Measurements from ENCODE around the gene C16orf54.
"Not testable (repeated sequence)": the region's sequence is repeated elsewhere in the genome, so short reads cannot be mapped to it uniquely, and the experiment has no call there.

The C16orf54 gene

DNA sequence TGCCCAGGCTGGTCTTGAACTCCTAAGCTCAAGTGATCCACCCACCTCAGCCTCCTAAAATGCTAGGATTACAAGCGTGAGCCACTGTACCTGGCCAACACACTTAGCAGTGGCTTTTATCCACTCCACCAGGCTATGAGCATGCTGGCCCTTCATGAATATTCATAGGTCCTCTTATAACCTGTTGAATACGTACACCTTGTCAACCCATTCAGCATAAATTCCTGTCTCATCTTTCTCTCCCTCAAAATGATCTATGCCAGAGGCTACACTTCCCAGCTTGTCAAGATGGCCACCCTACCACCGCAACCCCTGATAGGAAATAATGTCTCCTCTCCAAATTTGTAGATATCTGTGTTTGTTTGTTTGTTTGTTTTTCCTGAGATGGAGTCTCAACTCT is 21.3 kb upstream of the C16orf54 start:
- no peak for DNase-seq

DNA sequence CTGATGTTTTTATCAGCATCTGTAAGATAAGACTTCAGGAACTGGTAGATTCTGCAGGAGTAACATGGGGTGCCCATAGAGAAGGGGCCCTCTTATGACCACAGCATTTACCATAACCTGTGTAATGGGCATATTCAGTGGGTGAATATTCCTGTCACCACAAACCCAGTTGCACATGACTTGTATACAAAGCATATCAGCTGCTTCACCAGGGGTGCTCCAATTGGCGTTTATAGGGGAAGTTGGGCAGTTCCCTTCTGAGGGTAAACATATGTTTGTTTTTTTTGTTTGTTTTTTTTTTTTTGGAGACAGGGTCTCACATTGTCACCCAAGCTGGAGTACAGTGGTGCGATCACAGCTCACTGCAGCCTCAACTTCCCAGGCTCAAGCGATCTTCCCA is 20.8 kb upstream of the C16orf54 start:
- DNase-seq: no peak

DNA sequence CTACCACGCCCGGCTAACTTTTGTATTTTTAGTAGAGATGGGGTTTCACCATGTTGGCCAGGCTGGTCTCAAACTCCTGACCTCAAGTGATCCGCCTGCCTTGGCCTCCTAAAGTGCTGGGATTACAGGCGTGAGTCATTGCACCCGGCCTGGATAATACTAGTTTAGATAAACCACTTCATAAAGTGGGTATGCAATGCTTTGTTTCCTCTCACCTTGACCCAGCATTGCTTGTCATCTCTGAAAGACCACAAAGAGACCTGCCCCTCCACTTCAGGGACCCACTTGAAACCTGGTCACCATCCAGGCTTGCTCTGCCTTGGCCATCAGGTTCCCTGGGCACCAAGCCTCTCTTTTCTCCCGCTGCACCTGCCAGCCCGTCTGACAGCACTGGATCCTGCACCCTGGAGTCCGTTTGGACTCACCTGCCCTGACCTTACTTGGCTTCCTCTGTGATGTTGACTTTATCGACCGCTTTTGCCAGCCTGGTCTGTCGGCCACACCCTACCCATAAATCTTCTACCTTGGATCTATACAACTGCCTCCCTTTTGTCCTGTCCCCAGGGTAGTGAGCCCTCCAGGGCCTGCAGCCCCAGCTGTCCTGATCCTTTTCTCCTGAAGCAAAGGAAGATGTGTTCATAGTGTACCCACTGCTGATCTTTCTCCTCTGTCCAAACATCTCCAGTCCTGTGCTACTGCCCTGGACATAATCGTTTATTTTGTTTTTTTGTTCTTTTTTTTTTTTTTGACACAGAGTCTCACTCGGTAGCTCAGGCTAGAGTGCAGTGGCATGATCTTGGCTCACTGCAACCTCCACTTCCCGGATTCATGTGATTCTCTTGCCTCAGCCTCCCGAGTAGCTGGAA is 19.6 kb upstream of the C16orf54 start:
- DNase-seq: no peak

DNA sequence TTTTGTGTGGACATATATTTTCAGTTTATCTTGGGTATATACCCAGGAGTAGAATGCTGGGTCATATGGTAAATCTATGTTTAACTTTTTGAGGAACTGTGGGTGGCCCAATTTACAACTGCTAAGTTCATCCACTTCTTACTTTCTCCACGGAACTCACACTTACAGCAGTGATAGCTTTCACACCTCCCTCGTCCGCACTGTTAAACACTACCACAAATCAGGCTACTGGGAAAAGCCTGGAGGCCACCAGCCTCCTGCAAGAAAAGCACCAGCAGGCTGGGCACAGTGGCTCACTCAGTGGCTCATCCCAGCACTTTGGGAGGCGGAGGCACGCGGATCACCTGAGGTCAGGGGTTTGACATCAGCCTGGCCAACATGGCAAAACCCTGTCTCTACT is 17.5 kb upstream of the C16orf54 start:
- DNase-seq: no peak

DNA sequence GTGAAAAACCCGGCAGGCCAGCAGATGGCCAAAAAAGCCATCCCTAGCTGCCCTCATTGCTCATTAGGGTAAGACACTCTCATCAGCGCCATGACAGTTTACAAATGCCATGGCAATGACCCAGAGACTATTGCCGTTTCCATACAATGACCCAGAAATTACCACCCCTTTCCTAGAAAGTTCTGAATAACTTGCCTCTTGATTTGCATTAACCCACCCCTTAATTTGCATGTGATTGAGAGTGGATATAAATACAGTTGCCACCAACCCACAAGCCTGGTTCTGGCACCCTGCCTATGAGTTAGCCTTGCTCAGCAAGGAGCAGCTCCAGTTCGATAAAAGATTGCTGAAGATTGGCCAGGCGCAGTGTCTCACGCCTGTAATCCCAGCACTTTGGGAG is 16.1 kb upstream of the C16orf54 start:
- DNase-seq: no peak

DNA sequence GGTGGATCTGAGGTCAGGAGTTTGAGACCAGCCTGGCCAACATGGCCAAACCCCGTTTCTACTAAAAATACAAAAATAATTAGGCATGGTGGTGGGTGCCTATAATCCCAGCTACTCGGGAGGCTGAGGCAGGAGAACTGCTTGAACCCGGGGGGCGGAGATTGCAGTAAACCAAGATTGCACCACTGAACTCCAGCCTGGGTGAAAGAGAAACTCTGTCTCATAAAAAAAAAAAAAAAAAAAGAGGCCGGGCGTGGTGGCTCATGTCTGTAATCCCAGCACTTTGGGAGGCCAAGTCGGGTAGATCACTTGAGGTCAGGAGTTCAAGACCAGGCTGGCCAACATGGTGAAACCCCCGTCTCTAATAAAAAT is 15.5 kb upstream of the C16orf54 start:
- DNase-seq: not testable (repeated sequence)

DNA sequence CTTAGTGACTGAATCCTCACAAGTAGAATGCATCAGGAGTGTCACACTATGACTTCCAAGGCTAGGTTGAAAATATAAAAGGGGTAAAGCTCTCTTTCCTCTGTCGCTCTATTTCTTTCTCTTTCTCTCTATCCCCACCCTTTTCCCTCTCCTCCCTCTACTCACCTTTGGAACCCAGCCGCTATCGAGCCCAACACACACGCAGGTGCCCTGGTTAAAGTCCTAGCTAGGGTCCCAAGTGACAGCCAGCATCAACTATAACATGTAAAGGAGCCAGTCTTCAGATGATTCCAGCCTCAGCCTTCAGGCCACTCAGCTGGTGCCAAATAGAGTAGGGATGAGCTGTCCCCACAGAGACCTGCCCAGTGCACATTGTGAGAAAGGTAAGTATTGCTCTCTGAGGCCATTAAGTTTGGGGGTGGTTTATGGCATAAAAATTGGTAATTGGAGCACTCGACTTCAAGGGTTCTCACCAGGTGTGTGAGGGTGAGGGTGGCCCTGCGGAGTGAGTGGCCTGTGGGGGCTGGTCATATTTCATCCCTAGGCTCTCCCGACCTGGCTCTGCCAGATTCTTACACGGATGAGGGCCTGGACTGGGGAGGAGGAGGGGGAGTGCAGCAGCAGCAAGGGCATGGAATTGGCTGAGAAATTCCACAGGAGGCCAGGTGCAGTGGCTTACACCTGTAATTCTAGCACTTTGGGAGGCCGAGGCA is 14.9 kb upstream of the C16orf54 start:
- no peak for DNase-seq

DNA sequence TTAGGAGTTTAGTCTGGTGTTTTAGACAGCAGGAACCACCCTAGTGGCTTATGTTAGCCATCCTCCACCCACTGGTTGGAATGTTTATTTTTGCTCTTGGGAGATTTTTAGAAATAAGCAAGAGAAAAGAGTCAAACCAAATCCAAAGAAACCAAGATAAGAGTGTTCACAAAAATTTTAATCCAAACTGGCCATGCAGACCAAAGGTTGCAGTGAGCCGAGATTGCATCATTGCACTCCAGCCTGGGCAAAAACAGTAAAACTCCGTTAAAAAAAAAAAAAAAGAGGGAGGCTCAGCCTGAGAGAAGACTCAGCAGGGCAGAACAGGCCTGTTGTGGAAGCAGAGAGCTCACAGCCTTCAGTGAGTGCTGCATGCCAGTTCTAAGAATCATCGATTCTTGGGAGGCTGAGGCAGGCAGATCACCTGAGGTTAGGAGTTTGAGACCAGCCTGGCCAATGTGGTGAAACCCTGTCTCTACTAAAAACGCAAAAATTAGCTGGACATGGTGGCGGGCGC is 12.2 kb upstream of the C16orf54 start:
- no peak for DNase-seq

DNA sequence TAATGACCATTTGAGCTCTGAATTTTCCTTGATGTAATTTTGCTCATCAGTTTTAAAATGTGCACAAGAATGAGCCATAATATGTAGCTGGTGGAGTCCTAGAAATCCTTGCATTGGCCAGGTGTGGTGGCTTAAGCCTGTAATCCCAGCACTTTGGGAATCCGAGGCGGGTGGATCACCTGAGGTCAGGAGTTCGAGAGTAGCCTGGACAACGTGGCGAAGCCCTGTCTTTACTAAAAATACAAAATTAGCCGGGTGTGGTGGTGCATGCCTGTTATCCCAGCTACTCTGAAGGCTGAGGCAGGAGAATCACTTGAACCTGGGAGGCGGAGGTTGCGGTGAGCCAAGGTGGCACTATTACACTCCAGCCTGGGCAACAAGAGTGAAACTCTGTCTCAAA is 11.3 kb upstream of the C16orf54 start:
- DNase-seq: not testable (repeated sequence)

DNA sequence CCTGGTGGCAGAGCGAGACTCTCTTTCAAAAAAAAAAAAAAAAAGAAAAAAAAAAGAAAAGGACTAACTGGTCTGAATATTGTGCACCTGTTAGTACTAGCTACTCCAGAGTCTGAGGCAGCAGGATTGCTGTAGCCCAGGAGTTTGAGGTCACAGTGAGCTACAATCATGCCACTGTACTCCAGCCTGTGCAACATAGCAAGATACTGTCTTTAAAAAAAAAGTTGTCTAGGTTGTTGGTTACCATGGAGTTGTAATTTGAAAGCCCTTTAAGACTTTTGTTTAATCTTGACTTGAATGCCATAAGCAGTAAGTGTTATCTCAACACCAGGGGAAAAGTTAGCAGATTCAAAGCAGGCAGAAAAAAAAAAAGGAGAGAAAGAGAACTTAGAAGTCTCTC is 10.9 kb upstream of the C16orf54 start:
- DNase-seq: no peak

DNA sequence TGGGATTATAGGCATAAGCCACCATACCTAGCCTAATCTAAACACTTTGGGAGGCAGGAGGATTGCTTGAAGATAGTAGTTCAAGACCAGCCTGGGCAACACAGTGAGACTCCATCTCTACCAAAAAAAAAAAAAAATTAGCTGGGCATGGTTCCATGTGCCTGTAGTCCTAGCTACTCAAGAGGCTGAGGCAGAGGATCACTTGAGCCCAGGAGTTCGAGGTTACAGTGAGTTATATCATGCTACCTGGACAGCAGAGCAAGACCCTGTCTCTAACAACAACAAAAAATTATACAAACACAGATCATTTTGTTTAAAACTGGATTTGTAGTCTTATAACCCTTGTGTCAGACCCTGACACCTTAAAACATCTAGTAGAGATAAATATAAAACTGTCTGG is 7.7 kb upstream of the C16orf54 start:
- DNase-seq: no peak

DNA sequence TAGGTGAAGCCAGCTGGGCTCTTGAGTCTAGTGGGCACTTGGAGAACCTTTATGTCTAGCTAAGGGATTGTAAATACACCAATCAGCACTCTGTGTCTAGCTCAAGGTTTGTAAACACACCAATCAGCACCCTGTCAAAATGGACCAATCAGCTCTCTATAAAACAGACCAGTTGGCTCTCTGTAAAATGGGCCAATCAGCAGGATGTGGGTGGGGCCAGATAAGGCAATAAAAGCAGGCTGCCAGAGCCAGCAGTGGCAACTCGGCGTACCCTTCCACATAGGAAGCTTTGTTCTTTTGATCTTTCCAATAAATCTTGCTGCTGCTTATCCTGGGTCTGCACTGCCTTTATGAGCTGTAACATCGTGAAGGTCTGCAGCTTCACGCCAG is 3.0 kb upstream of the C16orf54 start:
- DNase-seq: peak; percentile 24

DNA sequence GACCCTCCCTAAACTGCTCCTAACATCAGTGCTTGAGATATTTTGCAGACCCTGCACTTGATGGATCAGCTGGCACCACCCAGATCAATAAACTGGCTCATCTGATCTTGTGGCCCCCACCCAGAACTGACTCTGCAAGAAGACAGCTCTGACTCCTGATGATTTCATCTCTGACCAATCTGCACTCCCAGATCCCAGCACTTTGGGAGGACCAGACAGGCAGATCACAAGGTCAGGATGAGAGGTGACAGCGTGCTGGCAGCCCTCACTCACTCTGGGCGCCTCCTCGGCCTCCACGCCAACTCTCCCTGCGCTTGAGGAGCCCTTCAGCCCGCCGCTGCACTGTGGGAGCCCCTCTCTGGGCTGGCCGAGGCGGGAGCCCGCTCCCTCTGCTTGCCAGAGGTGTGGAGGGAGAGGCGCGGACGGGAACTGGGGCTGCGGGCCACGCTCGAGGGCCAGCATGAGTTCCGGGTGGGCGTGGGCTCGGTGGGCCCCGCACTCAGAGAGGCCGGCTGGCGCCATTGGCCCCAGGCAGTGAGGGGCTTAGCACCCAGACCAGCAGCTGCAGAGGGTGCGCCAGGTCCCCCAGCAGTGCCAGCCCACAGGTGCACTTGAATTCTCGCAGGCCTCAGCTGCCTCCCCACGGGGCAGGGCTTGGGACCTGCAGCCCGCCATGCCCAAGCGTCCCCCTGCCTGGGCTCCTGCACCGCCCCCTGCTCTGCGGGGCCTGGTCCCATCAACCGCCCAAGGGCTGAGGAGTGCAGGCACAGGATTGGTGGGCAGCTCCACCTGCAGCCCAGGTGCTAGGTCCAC is 2.4 kb upstream of the C16orf54 start:
- DNase-seq: no peak

DNA sequence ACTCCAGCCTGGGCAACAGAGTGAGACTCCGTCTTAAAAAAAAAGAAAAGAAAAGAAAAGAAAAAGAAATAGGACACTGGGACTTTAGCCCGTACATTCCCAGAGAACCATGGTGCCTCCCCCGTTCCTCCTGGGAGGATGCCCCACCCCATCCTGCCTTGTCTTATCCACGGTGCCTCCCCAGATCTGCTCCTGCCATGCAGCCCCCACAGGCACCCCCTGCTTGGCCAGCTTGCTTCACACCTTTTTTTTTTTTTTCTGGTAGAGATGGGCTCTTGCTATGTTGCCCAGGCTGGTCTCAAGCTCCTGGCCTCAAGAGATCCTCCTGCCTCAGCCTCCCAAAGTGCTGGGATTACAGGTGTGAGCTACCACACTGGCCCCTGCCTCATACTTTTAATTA is 728 bp upstream of the C16orf54 start:
- not testable (repeated sequence) for DNase-seq

DNA sequence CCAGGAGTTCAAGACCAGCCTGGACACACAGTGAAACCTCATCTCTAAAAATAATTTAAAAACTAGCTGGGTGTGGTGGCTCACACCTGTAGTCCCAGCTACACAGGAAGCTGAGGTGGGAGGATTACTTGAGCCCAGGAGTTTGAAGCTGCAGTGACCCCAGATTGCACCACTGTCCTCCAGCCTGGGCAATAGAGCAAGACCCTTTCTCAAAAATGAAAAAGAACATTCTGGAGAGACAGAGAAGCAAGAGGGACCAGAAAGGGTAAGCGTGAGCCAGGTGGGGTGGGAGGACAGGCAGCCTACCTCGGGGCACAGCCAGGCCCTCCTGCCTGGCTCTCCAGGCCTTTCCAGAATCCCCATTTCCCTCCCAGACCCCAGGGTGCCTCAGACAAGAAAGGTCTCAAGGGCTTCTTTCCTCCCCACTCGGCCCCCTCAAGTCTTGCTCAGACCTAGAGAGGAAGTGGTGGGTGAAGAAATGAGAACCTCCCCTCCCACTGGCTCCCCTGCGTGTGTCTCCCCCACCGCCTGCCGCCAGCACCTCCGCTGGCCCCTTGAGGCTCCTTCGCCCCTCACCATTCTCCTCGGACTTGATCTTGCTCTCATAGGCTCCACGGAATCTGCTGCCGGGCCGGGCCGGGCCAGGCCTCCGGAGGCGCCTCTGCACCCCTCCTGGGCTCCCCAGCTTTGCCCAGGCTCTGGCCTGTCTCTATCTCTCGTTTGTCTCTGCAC is 503 bp downstream of the C16orf54 start:
- peak; percentile 74 for DNase-seq

DNA sequence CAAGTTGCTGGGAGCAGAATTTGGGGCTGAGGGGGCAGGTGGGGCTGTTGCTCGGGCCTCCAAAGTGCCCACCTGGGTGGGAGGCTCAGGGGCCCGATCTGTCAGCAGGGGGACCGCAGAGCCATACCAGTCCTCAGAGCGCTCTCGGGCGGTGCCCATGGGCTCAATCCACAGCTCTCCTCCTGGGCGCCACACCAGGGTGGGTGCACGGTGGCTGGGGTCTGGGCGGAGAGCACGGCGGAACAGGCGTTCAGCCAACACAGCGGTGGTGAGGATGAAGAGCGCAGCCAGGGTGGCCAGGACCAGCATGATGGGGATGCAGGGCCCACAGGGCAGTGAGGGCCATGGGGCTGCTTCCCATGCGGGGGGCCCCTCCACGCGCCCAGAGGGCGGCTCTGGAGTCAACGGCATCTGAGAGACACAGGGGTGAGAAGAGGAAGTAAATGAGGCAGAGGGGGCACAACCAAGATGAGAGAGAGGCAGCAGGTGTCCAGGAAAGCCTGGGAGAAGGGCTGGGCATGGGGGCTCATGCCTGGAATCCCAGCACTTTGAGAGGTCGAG is 1.2 kb downstream of the C16orf54 start:
- no peak for DNase-seq

DNA sequence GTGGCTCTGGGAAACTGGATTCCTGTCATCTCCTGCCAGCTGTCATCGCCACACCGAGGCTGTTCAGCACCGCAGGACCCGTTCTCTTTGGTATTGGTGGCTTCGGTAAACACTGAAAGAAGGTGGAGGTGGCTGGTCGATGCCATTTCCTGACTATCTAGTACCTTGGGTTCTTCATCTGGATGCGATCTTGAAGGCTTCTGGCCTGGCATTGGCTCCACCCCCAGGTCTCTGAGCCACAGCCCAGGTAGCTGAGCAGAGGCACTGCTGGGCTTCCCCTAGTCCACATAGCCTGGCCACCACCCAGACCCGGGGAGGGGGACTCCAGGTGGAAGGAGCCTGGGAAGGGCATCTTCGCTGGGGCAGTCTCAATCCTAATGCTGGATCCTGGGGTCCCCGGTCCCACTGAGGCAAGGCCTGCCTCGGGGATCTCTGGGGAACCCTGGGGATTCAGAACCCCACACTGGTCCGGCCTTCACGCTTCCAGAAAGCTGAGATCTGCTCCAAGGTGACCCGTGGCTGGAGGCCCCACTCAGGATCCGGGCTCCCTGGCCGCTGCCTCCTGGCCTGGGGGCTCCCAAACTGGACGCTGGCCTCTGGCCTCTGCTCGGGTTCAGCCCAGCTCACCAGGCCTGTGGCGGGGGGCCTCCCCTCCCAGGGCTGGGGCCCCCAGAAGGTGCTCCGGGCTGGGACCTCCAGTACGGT is 1.8 kb downstream of the C16orf54 start:
- DNase-seq: peak; percentile 9

DNA sequence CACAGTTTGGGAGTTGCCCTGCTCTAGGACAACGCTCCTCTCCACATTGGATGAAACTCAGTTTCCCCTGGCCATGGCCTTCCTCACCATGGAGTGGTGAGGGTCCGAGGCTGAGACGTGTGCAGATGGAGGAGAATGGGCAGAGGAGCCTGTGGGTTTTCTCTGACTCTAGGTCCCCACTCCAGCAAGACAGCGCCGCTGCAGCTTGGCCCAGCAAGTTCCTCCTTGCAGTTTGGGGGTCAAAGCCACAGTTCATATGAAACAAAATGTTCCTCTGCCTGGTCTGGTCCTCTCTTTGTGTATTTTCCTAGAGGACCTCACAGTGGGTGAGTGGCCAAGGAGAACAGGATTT is 2.3 kb downstream of the C16orf54 start:
- DNase-seq: no peak

DNA sequence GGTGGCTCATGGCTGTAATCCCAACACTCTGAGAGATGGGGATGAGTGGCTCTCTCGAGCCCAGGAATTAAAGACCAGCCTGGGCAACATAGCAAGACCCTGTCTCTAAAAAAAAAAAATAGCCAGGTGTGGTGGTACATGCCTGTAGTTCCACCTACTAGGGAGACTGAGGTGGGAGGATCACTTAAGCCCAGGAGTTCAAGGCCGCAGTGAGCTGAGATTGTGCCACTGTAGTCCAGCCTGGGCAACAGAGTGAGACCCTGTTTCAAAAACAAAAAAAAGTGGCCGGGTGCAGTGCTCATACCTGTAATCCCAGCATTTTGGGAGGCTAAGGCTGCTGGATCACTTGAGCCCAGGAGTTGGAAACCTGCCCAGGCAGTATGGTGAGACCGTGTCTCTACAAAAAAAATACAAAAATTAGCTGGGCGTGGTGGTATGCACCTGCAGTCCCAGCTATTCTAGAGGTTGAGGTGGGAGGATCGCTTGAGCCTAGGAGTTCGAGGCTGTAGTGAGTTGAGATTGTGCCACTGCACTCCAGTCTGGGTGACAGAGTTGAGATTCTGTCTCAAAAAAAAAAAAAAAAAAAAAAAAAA is 3.0 kb downstream of the C16orf54 start:
- DNase-seq: no peak

DNA sequence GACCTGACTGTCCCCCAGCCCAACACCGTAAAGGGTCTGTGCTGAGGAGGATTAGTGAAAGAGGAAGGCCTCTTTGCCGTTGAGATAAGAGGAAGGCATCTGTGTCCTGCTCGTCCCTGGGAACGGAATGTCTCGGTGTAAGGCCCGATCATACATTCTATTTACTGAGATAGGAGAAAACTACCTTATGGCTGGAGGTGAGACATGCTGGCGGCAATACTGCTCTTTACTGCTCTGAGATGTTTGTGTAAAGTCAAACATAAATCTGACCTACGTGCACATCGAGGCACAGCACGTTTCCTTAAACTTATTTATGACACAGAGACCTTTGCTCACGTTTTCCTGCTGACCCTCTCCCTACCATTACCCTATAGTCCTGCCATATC is 5.2 kb downstream of the C16orf54 start:
- DNase-seq: not testable (repeated sequence)

DNA sequence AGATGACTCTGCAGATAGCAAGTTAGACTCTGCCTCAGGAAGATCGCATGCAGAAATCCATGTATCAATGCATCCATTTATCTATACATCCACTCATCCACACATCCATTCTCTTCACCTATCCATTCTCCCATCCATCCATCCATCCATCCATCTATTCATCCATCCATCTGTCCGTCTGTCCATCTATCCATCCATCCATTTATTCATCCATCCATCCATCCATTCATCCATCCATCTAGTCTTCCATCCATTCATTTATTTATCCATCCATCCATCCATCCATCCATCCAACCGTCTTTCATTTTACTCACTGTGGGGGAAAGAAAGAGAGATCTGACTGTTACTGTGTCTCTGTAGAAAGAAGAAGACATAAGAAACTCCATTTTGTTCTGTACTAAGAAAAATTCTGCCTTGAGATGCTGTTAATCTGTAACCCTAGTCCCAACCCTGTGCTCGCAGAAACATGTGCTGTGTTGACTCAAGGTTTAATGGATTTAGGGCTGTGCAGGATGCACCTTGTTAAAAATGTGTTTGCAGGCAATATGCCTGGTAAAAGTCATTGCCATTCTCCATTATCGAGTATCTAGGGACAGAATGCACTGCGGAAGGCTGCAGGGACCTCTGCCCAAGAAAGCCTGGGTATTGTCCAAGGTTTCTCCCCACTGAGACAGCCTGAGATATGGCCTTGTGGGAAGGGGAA is 5.7 kb downstream of the C16orf54 start:
- DNase-seq: not testable (repeated sequence)
